Coronary artery (tissue), 2 donors: ENCODE measurements around the gene PBX2.
"Not testable (repeated sequence)": the region's sequence is repeated elsewhere in the genome, so short reads cannot be mapped to it uniquely, and the experiment has no call there.

Experiments used
- DNase-seq: peaks from one replicate; pipeline ENCODE4 v3.0.0-alpha.2; 2017; ENCODE audit warnings: low spot score
- H3K27ac ChIP-seq, 2 donors: fragments of 200-600 bp; sonication (generic); one replicate each; pipeline ENCODE4 v1.5.1; 2016 to 2019
- H3K4me3 ChIP-seq: fragments of 200-600 bp; sonication (generic); 2 replicates; pipeline ENCODE4 v1.5.1; 2016; ENCODE audit warnings: mild to moderate bottlenecking, moderate library complexity
- CTCF ChIP-seq: fragments of 200-600 bp; sonication (generic); IDR thresholded peaks from one replicate; pipeline ENCODE4 v1.5.1; 2019; ENCODE audit warnings: antibody characterized with exemption

PBX2 gene

GRCh38 chr6:32213649-32214048, 23.6 kb upstream of the PBX2 start:
- Histone ChIP-seq H3K4me3 (no peak overlapping the region), H3K27ac (no peak overlapping the region)
- TF ChIP-seq CTCF: no peak
- DNase-seq: no peak

- no peak for TF ChIP-seq CTCF
- no peak overlapping the region for H3K4me3 ChIP-seq
- DNase-seq: no peak
- H3K27ac ChIP-seq: no peak overlapping the region
These were observed 22.2 kb upstream of the PBX2 start for GRCh38 chr6:32212076-32212760.

GRCh38 chr6:32211432-32211831, 21.4 kb upstream of the PBX2 start:
- H3K4me3 ChIP-seq, DNase-seq, H3K27ac ChIP-seq: not testable (repeated sequence)

GRCh38 chr6:32210191-32210601, 20.2 kb upstream of the PBX2 start:
- Histone ChIP-seq H3K4me3 (no peak overlapping the region), H3K27ac (no peak overlapping the region)
- no peak for DNase-seq
- TF ChIP-seq CTCF: no peak

GRCh38 chr6:32208996-32209395, 19.0 kb upstream of the PBX2 start:
- no peak for TF ChIP-seq CTCF
- Histone ChIP-seq H3K27ac (no peak overlapping the region), H3K4me3 (no peak overlapping the region)
- no peak for DNase-seq

GRCh38 chr6:32204268-32204715, 14.3 kb upstream of the PBX2 start:
- TF ChIP-seq CTCF: no peak
- H3K27ac ChIP-seq: no peak overlapping the region
- no peak for DNase-seq
- H3K4me3 ChIP-seq: no peak overlapping the region

- Histone ChIP-seq H3K27ac (no peak overlapping the region), H3K4me3 (no peak overlapping the region)
- no peak for DNase-seq
- TF ChIP-seq CTCF: no peak
These were observed 13.6 kb upstream of the PBX2 start for GRCh38 chr6:32203426-32204267.
